ENCODE results near the gene SKOR1.

SKOR1 gene

DNA sequence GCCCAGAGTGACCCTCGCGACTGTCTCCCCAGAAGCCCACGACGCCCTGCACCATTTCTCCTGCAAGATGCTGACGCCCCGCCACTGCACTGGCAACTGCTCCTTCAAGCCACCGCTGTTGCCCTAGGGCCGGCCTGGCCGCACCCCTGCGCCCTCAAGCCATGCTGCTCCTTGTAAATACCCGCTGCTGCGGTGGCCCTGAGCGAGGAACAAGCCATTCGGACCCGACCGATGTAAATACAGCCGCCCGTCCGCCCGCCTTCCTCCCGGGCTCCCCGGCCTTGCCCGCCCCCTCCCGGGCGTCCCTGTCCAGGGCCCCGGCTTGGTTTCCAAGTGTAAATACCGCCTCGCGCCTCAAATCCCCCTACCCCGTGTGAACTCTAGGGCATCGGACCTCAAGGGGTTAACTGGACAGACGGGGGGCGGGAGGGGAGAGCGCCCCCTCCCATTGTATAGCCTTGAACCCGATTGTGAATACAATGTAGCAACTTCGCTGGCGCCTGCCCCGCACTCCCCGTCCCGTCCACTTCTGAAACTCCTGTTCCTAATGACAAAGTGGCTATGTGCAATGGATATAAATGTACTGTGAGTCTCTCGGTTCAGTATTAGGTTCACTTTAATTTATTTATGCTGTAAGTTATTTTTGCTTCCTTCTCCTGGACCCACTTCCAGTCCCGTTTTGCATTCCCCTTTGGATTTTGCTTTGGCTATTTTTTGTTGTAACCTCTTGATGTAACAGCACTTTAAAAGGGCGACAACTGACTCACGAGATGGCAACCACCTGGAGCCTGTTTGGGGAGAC lies 8.6 kb downstream of the SKOR1 start:
- no peak for DNase-seq

- no peak for DNase-seq
These were observed 9.4 kb downstream of the SKOR1 start for GRCh38 chr15:67834581-67835296.

GRCh38 chr15:67835297-67836133 lies 10.2 kb downstream of the SKOR1 start:
- no peak for DNase-seq

DNA sequence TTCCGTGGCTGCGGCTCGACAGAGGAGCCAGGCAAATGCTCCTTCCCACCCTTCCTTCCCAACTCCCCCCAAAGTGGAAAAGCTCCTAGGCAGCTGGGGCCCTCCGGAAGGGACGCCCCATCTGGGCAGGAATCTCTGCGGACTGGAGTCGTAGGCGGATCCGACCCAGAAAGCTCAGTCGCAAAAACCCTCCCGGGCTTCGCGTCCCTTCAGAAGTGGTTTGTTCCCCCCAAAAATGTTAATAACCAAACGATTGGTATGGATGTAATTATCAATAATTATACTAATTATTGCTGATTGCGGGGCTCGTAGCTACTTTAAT lies 10.8 kb downstream of the SKOR1 start:
- no peak for DNase-seq

DNA sequence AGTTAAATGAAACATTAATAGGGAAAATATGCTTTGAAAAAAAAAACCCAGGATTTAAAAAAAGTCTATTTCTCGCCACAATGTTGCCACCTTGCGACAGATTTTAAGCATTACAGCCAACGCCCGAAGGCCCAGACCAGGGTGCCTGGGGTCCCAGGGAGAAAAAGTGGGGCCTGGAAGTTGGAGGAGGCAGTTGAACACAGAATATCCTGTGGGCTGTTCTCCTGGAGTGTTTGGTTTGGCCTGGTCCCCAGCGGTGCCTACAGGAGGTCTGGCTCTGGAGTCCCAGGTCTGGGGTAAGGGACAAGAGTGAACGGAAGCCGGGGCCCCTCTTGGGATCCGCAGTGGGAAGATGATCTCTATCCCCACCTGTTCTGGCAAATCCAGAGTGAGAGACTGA lies 11.2 kb downstream of the SKOR1 start:
- no peak for DNase-seq

DNA sequence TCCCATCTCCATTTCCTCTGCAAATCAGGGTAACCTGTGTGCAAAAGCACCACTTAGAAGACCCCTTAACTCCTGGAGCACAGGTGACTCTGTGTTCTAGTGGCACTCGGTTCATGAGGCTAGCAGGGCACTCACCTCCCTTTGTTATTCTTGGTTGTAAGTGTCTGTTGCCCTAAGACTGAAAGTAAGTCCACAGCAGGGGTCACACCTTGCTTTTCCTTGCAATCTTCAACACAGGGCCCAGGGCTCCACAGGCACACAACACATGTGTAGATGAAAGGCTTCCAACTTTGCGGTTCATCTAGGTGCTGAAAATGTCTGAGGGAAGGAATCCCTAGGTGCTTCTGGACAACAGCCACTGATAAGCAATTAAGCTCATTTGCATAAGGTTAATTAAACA lies 11.6 kb downstream of the SKOR1 start:
- no peak for DNase-seq

GRCh38 chr15:67838789-67839332 lies 13.6 kb downstream of the SKOR1 start:
- DNase-seq, result no peak

- DNase-seq, result peak; percentile 93
These were observed 14.2 kb downstream of the SKOR1 start for GRCh38 chr15:67839499-67839928.

GRCh38 chr15:67839929-67840748 lies 14.8 kb downstream of the SKOR1 start, which contains the start of gene RNU6-1:
TSS of gene RNU6-1 (minus strand) at chr15:67840045.
- peak; percentile 97 for DNase-seq

- no peak for DNase-seq
These were observed 15.6 kb downstream of the SKOR1 start for GRCh38 chr15:67840749-67841512.

- DNase-seq, result no peak
These were observed 16.1 kb downstream of the SKOR1 start for GRCh38 chr15:67841513-67841762.

- no peak for DNase-seq
These were observed 17.8 kb downstream of the SKOR1 start for GRCh38 chr15:67843092-67843501.

GRCh38 chr15:67843571-67844387 lies 18.5 kb downstream of the SKOR1 start:
- no peak for DNase-seq

- DNase-seq, result no peak
These were observed 20.7 kb downstream of the SKOR1 start for GRCh38 chr15:67845974-67846373.

- DNase-seq, result no peak
These were observed 24.2 kb downstream of the SKOR1 start for GRCh38 chr15:67849538-67849937.

GRCh38 chr15:67850336-67850735 lies 25.0 kb downstream of the SKOR1 start:
- no peak for DNase-seq

DNA sequence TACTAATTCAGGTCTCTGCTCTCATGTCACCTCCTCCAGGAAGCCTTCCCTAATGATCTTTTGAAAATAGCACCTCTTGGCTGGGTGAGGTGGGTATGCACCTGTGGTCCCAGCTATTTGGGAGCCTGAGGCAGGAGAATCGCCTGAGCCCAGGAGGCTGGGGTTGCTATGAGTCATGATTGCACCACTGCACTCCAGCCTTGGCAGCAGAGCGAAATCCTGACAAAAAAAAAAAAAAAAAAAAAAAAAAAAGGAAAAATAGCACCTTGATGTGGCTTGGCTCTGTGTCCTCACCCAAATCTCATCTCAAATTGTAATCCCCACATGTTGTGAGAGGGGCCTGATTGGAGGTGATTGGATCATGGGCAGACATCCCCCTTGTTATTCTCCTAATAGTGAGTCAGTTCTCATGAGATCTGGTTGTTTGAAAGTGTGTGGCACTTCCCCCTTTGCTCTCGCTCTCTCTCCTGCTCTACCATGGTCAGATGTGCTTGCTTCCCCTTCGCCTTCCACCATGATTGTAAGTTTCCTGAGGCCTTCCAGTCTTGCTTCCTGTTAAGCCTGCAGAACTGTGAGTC lies 25.8 kb downstream of the SKOR1 start:
- DNase-seq, result no peak

- DNase-seq, result no peak
These were observed 27.1 kb downstream of the SKOR1 start for GRCh38 chr15:67852418-67852817.

GRCh38 chr15:67853454-67853853 lies 28.1 kb downstream of the SKOR1 start:
- DNase-seq, result peak; percentile 99

GRCh38 chr15:67854358-67854757 lies 29.0 kb downstream of the SKOR1 start:
- DNase-seq, result no peak

DNA sequence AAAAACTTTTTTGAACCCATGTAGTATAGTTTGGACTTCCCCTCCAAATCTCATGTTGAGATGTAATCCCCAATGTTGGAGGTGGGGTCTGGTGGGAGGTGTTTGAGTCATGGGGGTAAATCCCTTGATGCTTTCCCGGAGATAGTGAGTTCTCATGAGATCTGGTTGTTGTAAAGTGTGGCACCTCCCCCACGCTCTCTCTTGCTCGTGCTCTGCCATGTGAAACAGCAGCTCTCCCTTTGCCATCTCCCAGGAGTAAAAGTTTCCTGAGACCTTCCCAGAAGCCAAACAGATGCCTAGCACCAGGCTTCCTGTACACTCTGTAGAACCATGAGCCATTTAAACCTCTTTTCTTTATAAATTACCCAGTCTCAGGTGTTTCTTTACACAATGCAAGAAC lies 30.5 kb downstream of the SKOR1 start:
- DNase-seq, result no peak
